ENCODE data around the gene GREB1L. TPM values are rescaled to one million over a fixed set of nuclear protein-coding genes. Genes with fewer than 3 reads are reported as not detected.

The GREB1L gene
- total RNA-seq, 6 experiments from 2014 or later: 1.9 to 10.8 (median 2.3) TPM

- DNase-seq: no peak
- no peaks in the 10 kb centered on the region for H3K9me3 Mint-ChIP-seq
- H3K27ac Mint-ChIP-seq: peak overlapping the region; percentile 34; the same call in 1 of the 2 replicates
- no peaks in the 10 kb centered on the region; the same call in 1 of the 2 replicates for H3K27me3 Mint-ChIP-seq (ENCODE audit: insufficient read depth)
- TF ChIP-seq CTCF (IDR thresholded peaks at IDR 0.05): no peak
- no peak overlapping the region; the same call in 1 of the 2 replicates for H3K4me3 Mint-ChIP-seq
- no peaks in the 10 kb centered on the region for H3K36me3 Mint-ChIP-seq (ENCODE audit: low read depth)
- H3K4me1 Mint-ChIP-seq (ENCODE audit: low read depth): peaks cover 25% of the 10 kb centered on the region
These were observed 147.9 kb downstream of the GREB1L start for GRCh38 chr18:21389903-21390302.

- Mint-ChIP-seq H3K27ac (peak overlapping the region; percentile 64), H3K4me1 (ENCODE audit: low read depth) (peaks cover 25% of the 10 kb centered on the region), H3K36me3 (ENCODE audit: low read depth) (no peaks in the 10 kb centered on the region), H3K27me3 (ENCODE audit: insufficient read depth) (no peaks in the 10 kb centered on the region; the same call in 1 of the 2 replicates), H3K4me3 (no peak overlapping the region), H3K9me3 (no peaks in the 10 kb centered on the region)
- TF ChIP-seq CTCF (IDR thresholded peaks at IDR 0.05): no peak
- DNase-seq: peak; percentile 90
These were observed 149.1 kb downstream of the GREB1L start for GRCh38 chr18:21391074-21391673.

GRCh38 chr18:21393986-21394385, 152.0 kb downstream of the GREB1L start:
- no peaks in the 10 kb centered on the region; the same call in 1 of the 2 replicates for H3K27me3 Mint-ChIP-seq (ENCODE audit: insufficient read depth)
- no peak for DNase-seq
- H3K36me3 Mint-ChIP-seq (ENCODE audit: low read depth): no peaks in the 10 kb centered on the region
- TF ChIP-seq CTCF (IDR thresholded peaks at IDR 0.05): no peak
- no peak overlapping the region for H3K4me3 Mint-ChIP-seq
- peaks cover 25% of the 10 kb centered on the region for H3K4me1 Mint-ChIP-seq (ENCODE audit: low read depth)
- H3K27ac Mint-ChIP-seq: no peak overlapping the region
- H3K9me3 Mint-ChIP-seq: no peaks in the 10 kb centered on the region

GRCh38 chr18:21398121-21398520, 156.1 kb downstream of the GREB1L start:
- no peaks in the 10 kb centered on the region for H3K9me3 Mint-ChIP-seq
- H3K27me3 Mint-ChIP-seq (ENCODE audit: insufficient read depth): no peaks in the 10 kb centered on the region; the same call in 1 of the 2 replicates
- TF ChIP-seq CTCF (IDR thresholded peaks at IDR 0.05): no peak
- no peak overlapping the region for H3K4me3 Mint-ChIP-seq
- no peak for DNase-seq
- no peaks in the 10 kb centered on the region for H3K36me3 Mint-ChIP-seq (ENCODE audit: low read depth)
- no peak overlapping the region for H3K27ac Mint-ChIP-seq
- no peaks in the 10 kb centered on the region for H3K4me1 Mint-ChIP-seq (ENCODE audit: low read depth)

- no peak for TF ChIP-seq CTCF (IDR thresholded peaks at IDR 0.05)
- no peak overlapping the region for H3K27ac Mint-ChIP-seq
These were observed 160.2 kb downstream of the GREB1L start for GRCh38 chr18:21402272-21402671.

More at GRCh38 chr18:21402272-21402671, 160.2 kb downstream of the GREB1L start:
- Mint-ChIP-seq H3K4me1 (ENCODE audit: low read depth) (no peaks in the 10 kb centered on the region; the same call in 1 of the 2 replicates), H3K36me3 (ENCODE audit: low read depth) (no peaks in the 10 kb centered on the region), H3K9me3 (no peaks in the 10 kb centered on the region), H3K27me3 (ENCODE audit: insufficient read depth) (no peaks in the 10 kb centered on the region; the same call in 1 of the 2 replicates), H3K4me3 (no peak overlapping the region)
- no peak for DNase-seq

Measured in HFFc6 (cell line).